Liver (tissue), 9 donors: ENCODE results near the gene TMEM53. TPM values are rescaled to one million over a fixed set of nuclear protein-coding genes. Genes with fewer than 3 reads are reported as not detected.

ENCODE experiments used
- DNase-seq: peaks from one replicate; pipeline ENCODE4 v3.0.0-alpha.2; 2017; ENCODE audit warnings: low spot score
- H3K27ac ChIP-seq, 2 donors: one replicate each; pipeline ENCODE4 v1.7.0; 2013; ENCODE audit warnings: inconsistent platforms in 2 of 2, low read length in 2 of 2, control low read depth in 1 of 2, low read depth in 1 of 2, mild to moderate bottlenecking in 1 of 2
- H3K27me3 ChIP-seq, 4 donors: one replicate each; pipeline versions ENCODE4 v1.6.1 to v1.7.0; 2013; ENCODE audit warnings: low read length in 3 of 4, inconsistent platforms in 1 of 4, mild to moderate bottlenecking in 1 of 4, moderate library complexity in 1 of 4; ENCODE audit not compliant: control insufficient read depth in 4 of 4, insufficient read depth in 4 of 4
- H3K36me3 ChIP-seq, 4 donors: one replicate each; pipeline versions ENCODE4 v1.6.1 to v1.7.0; 2013; ENCODE audit warnings: low read length in 3 of 4, mild to moderate bottlenecking in 3 of 4, low read depth in 1 of 4, moderate library complexity in 1 of 4; ENCODE audit not compliant: control insufficient read depth in 4 of 4, insufficient read depth in 3 of 4
- H3K4me1 ChIP-seq, 4 donors: one replicate each; pipeline versions ENCODE4 v1.6.1 to v1.7.0; 2013; ENCODE audit warnings: low read length in 3 of 4, mild to moderate bottlenecking in 3 of 4, moderate library complexity in 1 of 4; ENCODE audit not compliant: control insufficient read depth in 4 of 4, insufficient read depth in 4 of 4
- H3K4me3 ChIP-seq, 3 donors: one replicate each; pipeline versions ENCODE4 v1.6.1 to v1.7.0; 2013; ENCODE audit warnings: low read length in 3 of 3, control low read depth in 1 of 3, low read depth in 1 of 3, mild to moderate bottlenecking in 1 of 3
- H3K9ac ChIP-seq, 2 donors: one replicate each; pipeline ENCODE4 v1.7.0; 2013; ENCODE audit warnings: low read length in 2 of 2, mild to moderate bottlenecking in 2 of 2, moderate library complexity in 2 of 2, control low read depth in 1 of 2, low read depth in 1 of 2
- H3K9me3 ChIP-seq, 4 donors: one replicate each; pipeline versions ENCODE4 v1.6.1 to v1.7.0; 2013; ENCODE audit warnings: low read length in 3 of 4; ENCODE audit not compliant: control insufficient read depth in 4 of 4
- ATF3 ChIP-seq: IDR thresholded peaks from 2 replicates; pipeline ENCODE4 v1.6.1; 2016; ENCODE audit warnings: antibody characterized with exemption
- CTCF ChIP-seq: fragments of 150-350 bp; IDR thresholded peaks from 2 replicates; pipeline ENCODE4 v1.5.1; 2017; ENCODE audit warnings: improper control_type of control experiment, low read depth, low read length; ENCODE audit not compliant: missing input control
- EGR1 ChIP-seq, 2 donors: IDR thresholded peaks; 2 replicates each; pipeline ENCODE4 v1.6.1; 2016 to 2018; ENCODE audit warnings: antibody characterized with exemption in 2 of 2, low read depth in 2 of 2
- FOXA1 ChIP-seq: IDR thresholded peaks from 2 replicates; pipeline ENCODE4 v1.6.1; 2016; ENCODE audit warnings: antibody characterized with exemption
- FOXA2 ChIP-seq: IDR thresholded peaks from 2 replicates; pipeline ENCODE4 v1.6.1; 2016; ENCODE audit warnings: antibody characterized with exemption
- GABPA ChIP-seq, 2 donors: IDR thresholded peaks in 1 of 2; conservative IDR thresholded peaks in 1 of 2; 2 replicates each; pipeline ENCODE4 v1.6.1; 2016; ENCODE audit warnings: antibody characterized with exemption in 2 of 2, mild to moderate bottlenecking in 1 of 2, moderate library complexity in 1 of 2
- JUND ChIP-seq, 2 donors: IDR thresholded peaks; 2 replicates each; pipeline ENCODE4 v1.6.1; 2016; ENCODE audit warnings: antibody characterized with exemption in 2 of 2
- MAX ChIP-seq: IDR thresholded peaks from 2 replicates; pipeline ENCODE4 v1.6.1; 2016; ENCODE audit warnings: antibody characterized with exemption
- NR2F2 ChIP-seq: IDR thresholded peaks from 2 replicates; pipeline ENCODE4 v1.6.1; 2016; ENCODE audit warnings: antibody characterized with exemption
- REST ChIP-seq: IDR thresholded peaks from 2 replicates; pipeline ENCODE4 v1.6.1; 2016; ENCODE audit warnings: antibody characterized with exemption, mild to moderate bottlenecking
- RXRA ChIP-seq, 2 donors: IDR thresholded peaks; 2 replicates each; pipeline ENCODE4 v1.6.1; 2017 to 2018; ENCODE audit warnings: antibody characterized with exemption in 2 of 2, mild to moderate bottlenecking in 1 of 2
- SP1 ChIP-seq: IDR thresholded peaks from 2 replicates; pipeline ENCODE4 v1.6.1; 2018; ENCODE audit warnings: antibody characterized with exemption, mild to moderate bottlenecking
- TAF1 ChIP-seq: conservative IDR thresholded peaks from 2 replicates; pipeline ENCODE4 v1.6.1; 2016; ENCODE audit warnings: antibody characterized with exemption, mild to moderate bottlenecking
- YY1 ChIP-seq: IDR thresholded peaks from 2 replicates; pipeline ENCODE4 v1.6.1; 2016; ENCODE audit warnings: antibody characterized with exemption, mild to moderate bottlenecking
- ZBTB33 ChIP-seq: IDR thresholded peaks from 2 replicates; pipeline ENCODE4 v1.6.1; 2016; ENCODE audit warnings: antibody characterized with exemption
- WGBS: extraction: QIAGEN DNeasy Blood & Tissue Kit; methylation state at CpG from one replicate; pipeline ENCODE4 v1.1.7; 2013; 5-methylcytosine and 5-hydroxymethylcytosine counted together
- polyA plus RNA-seq, 2 donors: library from polyadenylated mRNA; stranded (reverse) in 1 of 2; unstranded in 1 of 2; fragments of 200-250 nt in 1 of 2; fragments of >200 nt in 1 of 2; fragmentation: Nextera tagmentation in 1 of 2; extraction: Ambion mirVana in 1 of 2; gene quantifications; one replicate each; pipeline versions ENCODE4 v1.2.1 to v1.2.3, GENCODE V29; 2013 to 2015
- total RNA-seq, 2 donors: library from RNA; depleted of rRNA; stranded (reverse); fragments of >200 nt; gene quantifications; one replicate each; pipeline ENCODE4 v1.2.3, GENCODE V29; 2014
- donor health status: healthy.
- donor health status: healthy.
- donor health status: healthy.
- donor health status: healthy.
- donor health status: healthy.

Gene TMEM53
- total and polyA plus RNA-seq, 4 donors: 9.9 to 89.2 (median 29.4) TPM

GRCh38 chr1:44723064-44723463 is 48.8 kb upstream of the TMEM53 start:
- no peak overlapping the region for H3K4me3 ChIP-seq
- no peaks in the 10 kb centered on the region for H3K9me3 ChIP-seq
- TF ChIP-seq GABPA (IDR thresholded peaks at IDR 0.05 in 1 of 2, conservative IDR thresholded peaks at IDR 0.05 in 1 of 2) (no peak), ZBTB33 (no peak), REST (no peak), JUND (IDR thresholded peaks at IDR 0.05) (no peak), CTCF (no peak), RXRA (IDR thresholded peaks at IDR 0.05) (no peak), FOXA2 (no peak), YY1 (no peak), NR2F2 (no peak), MAX (no peak), ATF3 (no peak), FOXA1 (no peak), SP1 (no peak), EGR1 (IDR thresholded peaks at IDR 0.05; ENCODE audit: low read depth in 2 of 2) (no peak), TAF1 (no peak)
- no peaks in the 10 kb centered on the region for H3K4me1 ChIP-seq
- no peaks in the 10 kb centered on the region for H3K36me3 ChIP-seq
- WGBS: 82% methylated on average over 9 of the region's 9 CpGs
- no peak overlapping the region for H3K27ac ChIP-seq
- DNase-seq: no peak
- no peak overlapping the region for H3K9ac ChIP-seq
- H3K27me3 ChIP-seq: no peaks in the 10 kb centered on the region
